Thoracic aorta (tissue), 2 donors: ENCODE measurements around the gene GPSM3. TPM values are rescaled to one million over a fixed set of nuclear protein-coding genes. Genes with fewer than 3 reads are reported as not detected.
"Not testable (repeated sequence)": the region's sequence is repeated elsewhere in the genome, so short reads cannot be mapped to it uniquely, and the experiment has no call there.

ENCODE experiments used
- ATAC-seq: fragments of 150-250 bp; one replicate; pipeline ENCODE4 v1.8.0; 2017; ENCODE audit warnings: low read depth; ENCODE audit not compliant: insufficient number of reproducible peaks, low FRiP score
- DNase-seq: peaks from one replicate; pipeline ENCODE4 v3.0.0-alpha.2; 2020; ENCODE audit warnings: low spot score
- H3K27ac ChIP-seq, 2 donors: fragments of 200-600 bp; sonication (generic); 1 replicate in 1 of 2; 2 replicates in 1 of 2; pipeline ENCODE4 v1.5.1; 2016; ENCODE audit warnings: mild to moderate bottlenecking in 2 of 2, moderate library complexity in 2 of 2
- H3K27me3 ChIP-seq: fragments of 200-600 bp; sonication (generic); replicated peaks from 2 replicates; pipeline ENCODE4 v1.6.0; 2016; ENCODE audit warnings: mild to moderate bottlenecking; ENCODE audit not compliant: insufficient read depth
- H3K36me3 ChIP-seq: fragments of 200-600 bp; sonication (generic); one replicate; pipeline ENCODE4 v1.5.1; 2016
- H3K4me1 ChIP-seq, 2 donors: fragments of 200-600 bp; sonication (generic); 1 replicate in 1 of 2; 2 replicates in 1 of 2; pipeline versions ENCODE4 v1.5.1 to v1.6.0; 2016; ENCODE audit warnings: low read depth in 2 of 2, mild to moderate bottlenecking in 1 of 2; ENCODE audit not compliant: control insufficient read depth in 1 of 2
- H3K4me3 ChIP-seq: fragments of 200-600 bp; sonication (generic); 2 replicates; pipeline ENCODE4 v1.5.1; 2016; ENCODE audit warnings: mild to moderate bottlenecking
- H3K9me3 ChIP-seq: fragments of 200-600 bp; sonication (generic); 2 replicates; pipeline ENCODE4 v1.5.1; 2016
- total RNA-seq, 2 donors: library from RNA; depleted of rRNA; stranded (reverse); fragments of >200 nt; gene quantifications; one replicate each; pipeline versions ENCODE4 v1.1.0 to v1.2.3, GENCODE V29; 2016
- TF ChIP-seq, protein P1 (sequence below): fragments of 200-600 bp; sonication (generic); IDR thresholded peaks from one replicate; pipeline ENCODE4 v1.5.1; 2019; ENCODE audit warnings: antibody characterized with exemption

The GPSM3 gene
- total RNA-seq, 2 donors from 2014 or later, result 11.9 to 22.2 TPM

DNA sequence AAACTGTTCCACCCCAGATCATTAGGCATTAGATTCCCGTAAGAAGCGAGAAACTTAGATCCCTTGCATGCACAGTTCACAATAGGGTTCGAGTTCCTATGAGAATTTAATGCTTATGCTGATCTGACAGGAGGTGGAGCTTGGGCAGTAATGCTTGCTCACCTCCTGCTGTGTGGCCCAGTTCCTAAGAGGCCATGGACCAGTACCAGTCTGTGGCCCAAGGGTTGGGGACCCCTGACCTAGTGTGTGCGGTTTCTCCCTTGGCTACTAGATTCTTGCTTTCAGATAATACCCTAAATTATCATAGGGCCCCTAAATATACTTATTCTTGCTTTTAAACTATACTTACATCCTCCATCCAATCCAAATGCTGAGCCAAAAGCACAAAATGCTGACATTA is 1.9 kb upstream of the GPSM3 start:
- ATAC-seq (no peak), DNase-seq (no peak)
- no peaks in the 10 kb centered on the region for H3K27me3 ChIP-seq
- no peak overlapping the region for H3K4me3 ChIP-seq
- H3K4me1 ChIP-seq, result peaks cover 17 to 27% of the 10 kb centered on the region in 2 donors
- H3K36me3 ChIP-seq, result no peaks in the 10 kb centered on the region
- H3K27ac ChIP-seq, result peak overlapping the region; percentile 84 to 100
- no peaks in the 10 kb centered on the region for H3K9me3 ChIP-seq
- TF ChIP-seq, protein P1, sequence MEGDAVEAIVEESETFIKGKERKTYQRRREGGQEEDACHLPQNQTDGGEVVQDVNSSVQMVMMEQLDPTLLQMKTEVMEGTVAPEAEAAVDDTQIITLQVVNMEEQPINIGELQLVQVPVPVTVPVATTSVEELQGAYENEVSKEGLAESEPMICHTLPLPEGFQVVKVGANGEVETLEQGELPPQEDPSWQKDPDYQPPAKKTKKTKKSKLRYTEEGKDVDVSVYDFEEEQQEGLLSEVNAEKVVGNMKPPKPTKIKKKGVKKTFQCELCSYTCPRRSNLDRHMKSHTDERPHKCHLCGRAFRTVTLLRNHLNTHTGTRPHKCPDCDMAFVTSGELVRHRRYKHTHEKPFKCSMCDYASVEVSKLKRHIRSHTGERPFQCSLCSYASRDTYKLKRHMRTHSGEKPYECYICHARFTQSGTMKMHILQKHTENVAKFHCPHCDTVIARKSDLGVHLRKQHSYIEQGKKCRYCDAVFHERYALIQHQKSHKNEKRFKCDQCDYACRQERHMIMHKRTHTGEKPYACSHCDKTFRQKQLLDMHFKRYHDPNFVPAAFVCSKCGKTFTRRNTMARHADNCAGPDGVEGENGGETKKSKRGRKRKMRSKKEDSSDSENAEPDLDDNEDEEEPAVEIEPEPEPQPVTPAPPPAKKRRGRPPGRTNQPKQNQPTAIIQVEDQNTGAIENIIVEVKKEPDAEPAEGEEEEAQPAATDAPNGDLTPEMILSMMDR, result no peak

DNA sequence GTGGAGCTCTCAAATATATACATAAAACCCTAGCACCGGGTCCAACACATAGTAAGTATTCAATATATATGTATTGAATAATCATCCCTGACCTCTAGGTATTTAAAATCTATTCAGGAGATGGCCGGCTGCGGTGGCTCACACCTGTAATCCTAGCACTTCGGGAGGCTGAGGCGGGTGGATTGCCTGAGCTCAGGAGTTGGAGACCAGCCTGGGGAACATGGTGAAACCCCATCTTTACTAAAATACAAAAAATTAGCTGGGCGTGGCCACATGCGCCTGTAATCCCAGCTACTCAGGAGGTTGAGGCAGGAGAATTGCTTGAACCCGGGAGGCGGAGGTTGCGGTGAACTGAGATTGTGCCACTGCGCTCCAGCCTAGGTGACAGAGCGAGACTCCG is 653 bp upstream of the GPSM3 start:
- peaks cover 24 to 38% of the 10 kb centered on the region in 2 donors for H3K4me1 ChIP-seq
- DNase-seq, ATAC-seq, H3K9me3 ChIP-seq, H3K27me3 ChIP-seq, H3K36me3 ChIP-seq: not testable (repeated sequence)
- H3K4me3 ChIP-seq, result peak overlapping the region; percentile 86
- H3K27ac ChIP-seq, result peak overlapping the region in 1 of 2 donors; percentile 97

DNA sequence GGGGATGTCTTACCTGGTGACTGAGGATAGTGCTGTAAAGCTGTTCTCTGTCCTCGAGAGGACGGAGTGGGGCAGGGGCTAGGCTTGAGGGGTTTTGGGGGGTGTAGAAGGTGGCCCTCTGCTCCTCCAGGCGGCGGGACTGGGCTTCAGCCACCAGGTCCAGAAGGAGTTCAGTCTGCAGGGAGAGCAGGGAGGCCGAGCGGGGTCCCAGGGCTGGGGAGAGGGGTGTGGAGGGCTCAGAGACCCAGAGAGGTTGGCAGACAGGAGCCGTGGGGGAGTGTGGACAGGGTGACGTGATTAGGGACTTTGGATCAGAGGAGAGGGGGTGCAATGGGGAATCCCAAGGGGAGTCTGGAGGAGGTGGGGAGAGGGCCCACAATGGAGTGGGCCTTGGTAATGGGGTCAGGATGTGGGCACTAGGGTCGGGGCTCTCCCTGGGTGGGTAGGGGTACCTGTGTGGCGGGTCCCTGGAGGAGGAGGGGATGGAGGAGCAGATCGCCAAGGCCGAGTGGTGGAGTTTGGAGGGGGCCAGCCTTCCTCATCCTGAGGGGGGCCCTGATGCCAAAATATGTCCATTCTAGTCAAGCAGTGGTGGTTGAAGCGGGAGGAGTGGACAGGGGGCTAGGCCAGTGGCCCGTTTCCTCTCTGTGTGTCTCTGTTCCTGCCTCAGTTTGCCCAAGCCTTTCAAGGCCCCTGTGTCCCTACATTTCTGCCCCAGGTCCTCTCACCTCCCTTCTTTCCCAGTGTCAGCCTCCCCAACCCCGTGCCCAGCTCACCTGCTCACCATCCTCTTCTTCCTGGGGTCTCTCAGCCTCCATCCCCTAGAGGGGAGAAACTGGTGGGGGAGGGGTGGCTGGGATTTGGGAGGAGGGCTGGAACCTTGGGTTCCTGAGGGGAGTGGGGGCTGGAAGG is 491 bp downstream of the GPSM3 start:
- Histone ChIP-seq H3K36me3 (peaks cover 9% of the 10 kb centered on the region), H3K9me3 (no peaks in the 10 kb centered on the region), H3K27me3 (no peaks in the 10 kb centered on the region), H3K27ac (peak overlapping the region; percentile 5 to 97), H3K4me1 (peaks cover 19 to 44% of the 10 kb centered on the region in 2 donors), H3K4me3 (peak overlapping the region; percentile 86)
- no peak for ATAC-seq
- no peak for DNase-seq
- TF ChIP-seq, protein P1, result no peak

DNA sequence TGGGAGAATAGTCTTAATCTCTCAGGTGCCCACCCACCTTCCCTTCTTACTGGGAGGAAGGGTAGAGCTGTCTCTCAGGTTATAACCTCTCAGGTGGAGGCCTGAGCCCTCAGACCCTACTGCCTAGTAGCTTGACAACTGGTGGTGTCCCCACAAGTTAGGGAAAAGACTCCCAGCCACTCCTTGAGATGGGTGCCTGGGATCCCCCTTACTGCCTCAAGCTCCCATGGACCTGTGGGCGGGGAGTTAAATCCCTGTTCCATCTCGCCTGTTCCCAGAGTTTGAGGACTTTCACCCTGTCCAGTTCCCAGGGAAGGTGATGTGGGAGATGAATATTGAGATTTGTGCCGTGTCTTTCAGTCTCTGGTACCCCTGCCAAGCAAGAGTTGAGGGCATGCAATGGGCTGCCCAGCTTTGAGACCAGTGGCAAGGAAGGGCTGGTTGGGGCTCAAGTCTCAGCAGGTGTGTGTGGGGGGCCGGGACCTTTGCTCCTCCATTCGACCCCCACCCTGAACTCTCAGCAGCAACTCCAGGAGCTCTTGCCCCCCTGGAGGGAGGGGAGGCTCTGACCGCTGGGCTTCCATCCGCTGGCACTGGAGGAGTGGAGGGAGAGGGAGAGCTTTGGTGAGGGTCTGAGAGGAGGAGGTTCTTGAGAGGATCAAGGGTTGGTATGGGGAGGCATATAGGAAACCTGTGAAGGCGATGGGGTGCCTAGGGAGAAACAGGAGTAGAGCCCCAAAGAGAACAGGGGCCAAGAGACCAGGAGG is 1.3 kb downstream of the GPSM3 start:
- H3K36me3 ChIP-seq, result peaks cover 10% of the 10 kb centered on the region
- TF ChIP-seq, protein P1, result no peak
- DNase-seq (no peak), ATAC-seq (no peak)
- peaks cover 16 to 44% of the 10 kb centered on the region in 2 donors for H3K4me1 ChIP-seq
- no peaks in the 10 kb centered on the region for H3K9me3 ChIP-seq
- no peaks in the 10 kb centered on the region for H3K27me3 ChIP-seq
- H3K27ac ChIP-seq, result peak overlapping the region; percentile 91 to 97
- peak overlapping the region; percentile 86 for H3K4me3 ChIP-seq

DNA sequence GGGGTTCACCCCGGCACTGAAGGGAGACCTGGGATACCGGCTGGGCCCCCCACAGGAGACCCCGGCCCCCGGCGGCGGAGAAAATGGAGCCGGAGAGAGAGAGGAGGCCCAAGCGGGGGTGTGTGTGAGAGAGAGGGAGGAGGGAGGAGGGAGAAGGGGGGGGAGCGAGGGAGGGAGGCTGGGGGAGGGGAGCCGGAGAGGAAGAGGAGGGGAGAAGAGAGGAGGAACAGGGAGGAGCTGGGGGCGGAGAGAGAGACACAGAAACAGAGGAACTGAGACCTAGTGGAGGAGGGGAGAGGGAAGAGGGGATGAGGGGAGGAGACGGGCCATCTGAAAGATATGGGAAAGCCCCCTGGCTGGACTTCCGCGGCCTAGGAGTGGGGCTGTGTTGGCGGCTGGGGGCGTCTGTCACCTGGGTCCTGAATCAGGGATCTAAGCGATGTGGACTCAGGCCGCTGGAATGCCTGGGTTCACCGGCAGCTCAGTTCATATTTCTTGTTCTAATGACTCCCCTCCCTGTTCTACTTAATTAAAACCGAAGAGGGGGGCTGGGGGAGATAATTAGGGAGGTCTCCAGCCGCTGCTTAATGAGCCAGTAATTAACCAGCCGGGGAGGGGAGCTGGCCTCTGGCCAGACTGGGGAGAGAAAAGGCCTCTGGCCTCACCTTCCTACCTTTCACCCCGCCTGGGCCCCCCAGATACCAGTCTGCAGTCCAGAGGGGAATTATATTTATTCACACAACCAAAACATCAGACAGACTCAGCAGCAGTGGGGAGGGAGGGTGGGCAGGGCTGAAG is 2.2 kb downstream of the GPSM3 start, which contains the start of gene PBX2:
Gene PBX2, minus strand, starts transcription at position 149 of the 798 bp plus-strand sequence. CDS start 287 bp downstream, outside the sequence.
- H3K4me3 ChIP-seq, result peak within 1 kb of the TSS; percentile 86
- DNase-seq (peak; percentile 90), ATAC-seq (peak; percentile 66)
- H3K27me3 ChIP-seq, result no peaks in the 10 kb centered on the region
- peaks cover 10% of the 10 kb centered on the region for H3K36me3 ChIP-seq
- H3K9me3 ChIP-seq, result no peaks in the 10 kb centered on the region
- peaks cover 16 to 47% of the 10 kb centered on the region in 2 donors for H3K4me1 ChIP-seq
- TF ChIP-seq, protein P1, result no peak
- H3K27ac ChIP-seq, result peak within 1 kb of the TSS; percentile 91 to 97
